Panc1 (cell line): Measurements from ENCODE around the gene KRTAP24-1. TPM values are rescaled to one million over a fixed set of nuclear protein-coding genes. Genes with fewer than 3 reads are reported as not detected.

Experiments used
- ATAC-seq: fragments of 200-7000 bp; cut with Tn5 transposase; 2 replicates; pipeline ENCODE4 v1.9.1; 2020; ENCODE audit warnings: mild to moderate bottlenecking, moderate library complexity
- Bru-seq: library from RNA; stranded (reverse); fragments of 400-500 nt; gene quantifications from one replicate; lab custom pipeline; 2021; lab: Mats Ljungman, UMichigan
- BruChase-seq, 2 experiments: library from RNA; stranded (reverse); fragments of 400-500 nt; gene quantifications; one replicate each; lab custom pipeline; 2021; lab: Mats Ljungman, UMichigan
- BruUV-seq: library from RNA; stranded (reverse); fragments of 400-500 nt; replicated peaks from 2 replicates; lab custom pipeline; 2021; lab: Mats Ljungman, UMichigan
- CTCF ChIA-PET: fragments of 300-600 bp; sonication (Branson Sonifier 250); formaldehyde crosslinking; loops from one replicate; lab custom pipeline; 2022; ENCODE audit warnings: antibody characterized with exemption; lab: Charles Lee
- POLR2A ChIA-PET: fragments of 300-600 bp; sonication (Branson Sonifier 250); formaldehyde crosslinking; loops from one replicate; lab custom pipeline; 2022; ENCODE audit warnings: antibody characterized with exemption; lab: Charles Lee
- DNase-seq: peaks from one replicate; pipeline ENCODE4 v3.0.0-alpha.2; 2010; ENCODE audit warnings: low read depth, low spot score
- H3K27ac ChIP-seq: 2 replicates; pipeline ENCODE4 v1.5.1; 2011; ENCODE audit warnings: mild to moderate bottlenecking, low read length, inconsistent platforms
- H3K27me3 ChIP-seq: fragments of 200-500 bp; sonication (Bioruptor generic); 2 replicates; pipeline ENCODE4 v1.6.0; 2014; ENCODE audit warnings: low read length, inconsistent platforms; ENCODE audit not compliant: control insufficient read depth, insufficient read depth
- H3K36me3 ChIP-seq: fragments of 200-500 bp; sonication (Bioruptor generic); 2 replicates; pipeline ENCODE4 v1.5.1; 2014; ENCODE audit warnings: inconsistent platforms, mild to moderate bottlenecking, low read length, moderate library complexity; ENCODE audit not compliant: control insufficient read depth, insufficient read depth
- H3K4me1 ChIP-seq: 2 replicates; pipeline ENCODE4 v1.5.1; 2011; ENCODE audit warnings: inconsistent platforms, mild to moderate bottlenecking, low read length, moderate library complexity; ENCODE audit not compliant: control insufficient read depth, insufficient read depth
- H3K4me3 ChIP-seq, 2 experiments: 2 replicates each; pipeline ENCODE4 v1.5.1; 2011 to 2012; ENCODE audit warnings: low read depth in 2 of 2, low read length in 2 of 2, mild to moderate bottlenecking in 2 of 2, inconsistent platforms in 1 of 2, moderate library complexity in 1 of 2
- H3K9me3 ChIP-seq: fragments of 200-500 bp; sonication (Bioruptor generic); 2 replicates; pipeline ENCODE4 v1.5.1; 2014; ENCODE audit warnings: low read depth, mild to moderate bottlenecking, inconsistent platforms, low read length, moderate library complexity; ENCODE audit not compliant: control insufficient read depth, insufficient read depth
- CTCF ChIP-seq: fragments of 450-650 bp; IDR thresholded peaks from 2 replicates; pipeline ENCODE4 v1.5.1; 2017; ENCODE audit warnings: mild to moderate bottlenecking
- POLR2AphosphoS5 ChIP-seq: IDR thresholded peaks from 2 replicates; pipeline ENCODE4 v1.6.1; 2012; ENCODE audit warnings: mild to moderate bottlenecking, low read depth, low read length, moderate library complexity
- REST ChIP-seq, 2 experiments: IDR thresholded peaks; 2 replicates each; pipeline ENCODE4 v1.6.1; 2011 to 2012; ENCODE audit warnings: low read depth in 2 of 2, control low read depth in 1 of 2, low read length in 1 of 2, mild to moderate bottlenecking in 1 of 2, moderate library complexity in 1 of 2; ENCODE audit not compliant: insufficient read depth in 1 of 2
- SIN3A ChIP-seq: IDR thresholded peaks from 2 replicates; pipeline ENCODE4 v1.6.1; 2012; ENCODE audit warnings: low read depth, mild to moderate bottlenecking, low read length, moderate library complexity, borderline replicate concordance; ENCODE audit not compliant: insufficient read depth
- TCF7L2 ChIP-seq: IDR thresholded peaks from 2 replicates; pipeline ENCODE4 v1.6.1; 2011; ENCODE audit warnings: mild to moderate bottlenecking, low read depth, low read length, inconsistent platforms
- in situ Hi-C: cut with HindIII; loops from 2 replicates; pipeline ENCODE4 v1.10.0; 2016; ENCODE audit warnings: low sequenced_read_pairs, low pct_unique_long_range_greater_than_20kb
- intact Hi-C: fragments of 100-400 bp; cut with micrococcal nuclease; formaldehyde crosslinking; loops from one replicate; pipeline ENCODE4 v1.10.0; 2022; ENCODE audit not compliant: unreplicated experiment
- long read RNA-seq: library from polyadenylated mRNA; unstranded; transcript quantifications from one replicate; pipeline ENCODE4 v2.0.0, GENCODE V29; 2021; ENCODE audit not compliant: unreplicated experiment
- polyA plus RNA-seq: library from polyadenylated mRNA; unstranded; fragments of >200 nt; gene quantifications from one replicate; pipeline ENCODE4 v1.2.1, GENCODE V29; 2012; ENCODE audit warnings: missing spikeins; ENCODE audit not compliant: insufficient read length
- total RNA-seq: library from RNA; stranded (reverse); gene quantifications from one replicate; pipeline ENCODE4 v1.2.1, GENCODE V29; 2021; ENCODE audit not compliant: unreplicated experiment

The KRTAP24-1 gene
- total RNA-seq = not detected
- polyA plus RNA-seq = not detected
- not detected for Bru-seq, nascent RNA
- not detected for BruChase-seq, experiment 1, labeled RNA remaining after a 2-hour chase
- not detected for BruChase-seq, experiment 2, labeled RNA remaining after a 6-hour chase
- long read RNA-seq = 0 reads

GRCh38 chr21:30282850-30283249 lies at the start of gene KRTAP24-1:
TSS of gene KRTAP24-1 (minus strand) at chr21:30282950. CDS start at chr21:30282932, 18 bp downstream.
- CTCF ChIA-PET = no interaction called here
- H3K4me3 ChIP-seq = no peak within 1 kb of the TSS
- DNase-seq (no peak), ATAC-seq (no peak)
- no peaks in the 10 kb centered on the region for H3K36me3 ChIP-seq
- TF ChIP-seq SIN3A = no peak
- no peak for TF ChIP-seq TCF7L2
- no peak for TF ChIP-seq CTCF
- no peak for TF ChIP-seq POLR2AphosphoS5
- no peak for TF ChIP-seq REST (IDR thresholded peaks at IDR 0.05; ENCODE audit: insufficient read depth in 1 of 2, low read depth in 2 of 2, low read length in 1 of 2)
- no TSS peak for BruUV-seq
- H3K4me1 ChIP-seq = no peaks in the 10 kb centered on the region
- no peaks in the 10 kb centered on the region for H3K9me3 ChIP-seq
- in situ Hi-C loops = no loop called here
- H3K27me3 ChIP-seq = no peaks in the 10 kb centered on the region
- intact Hi-C loops = no loop called here
- H3K27ac ChIP-seq = no peak within 1 kb of the TSS
- POLR2A ChIA-PET = no interaction called here

- ATAC-seq (no peak), DNase-seq (no peak)
- intact Hi-C loops = no loop called here
- no peak overlapping the region for H3K27ac ChIP-seq
- no TSS peak for BruUV-seq
- no peak overlapping the region for H3K4me3 ChIP-seq
- H3K27me3 ChIP-seq = no peaks in the 10 kb centered on the region
- TF ChIP-seq REST (IDR thresholded peaks at IDR 0.05; ENCODE audit: insufficient read depth in 1 of 2, low read depth in 2 of 2, low read length in 1 of 2) (no peak), POLR2AphosphoS5 (no peak), SIN3A (no peak), TCF7L2 (no peak), CTCF (no peak)
- in situ Hi-C loops = no loop called here
- no peaks in the 10 kb centered on the region for H3K9me3 ChIP-seq
- no peaks in the 10 kb centered on the region for H3K36me3 ChIP-seq
- ChIA-PET POLR2A (no interaction called here), CTCF (no interaction called here)
- H3K4me1 ChIP-seq = no peaks in the 10 kb centered on the region
These were observed 46.6 kb upstream of the KRTAP24-1 start for GRCh38 chr21:30329203-30329875.
